Left ventricle myocardium inferior (tissue), 1 donor: ENCODE data around the gene USP7. TPM values are rescaled to one million over a fixed set of nuclear protein-coding genes. Genes with fewer than 3 reads are reported as not detected.

Experiments used
- DNase-seq: peaks from one replicate; pipeline ENCODE4 v3.0.0-alpha.2; 2020
- H3K27ac ChIP-seq: fragments of 200-600 bp; replicated peaks from 2 replicates; pipeline ENCODE4 v1.8.0; 2021
- H3K27me3 ChIP-seq: fragments of 200-600 bp; 2 replicates; pipeline ENCODE4 v1.8.0; 2021; ENCODE audit warnings: low read depth
- H3K36me3 ChIP-seq: fragments of 200-600 bp; 2 replicates; pipeline ENCODE4 v1.8.0; 2021
- H3K4me1 ChIP-seq: fragments of 200-600 bp; 2 replicates; pipeline ENCODE4 v1.8.0; 2021
- H3K4me3 ChIP-seq: fragments of 200-600 bp; 2 replicates; pipeline ENCODE4 v1.8.0; 2021; ENCODE audit warnings: mild to moderate bottlenecking, moderate library complexity
- H3K9me3 ChIP-seq: fragments of 200-600 bp; replicated peaks from 2 replicates; pipeline ENCODE4 v1.8.0; 2021
- intact Hi-C: fragments of 100-400 bp; cut with micrococcal nuclease; formaldehyde crosslinking; loops from one replicate; pipeline ENCODE4 v1.11.0; 2022
- total RNA-seq: library from RNA; stranded (reverse); fragmentation: NEBNext Ultra II Directional; extraction: Animal tissue kit (Norgen Biotek cat#: 25700); gene quantifications from one replicate; pipeline ENCODE4 v1.2.1, GENCODE V29; 2021
- TF ChIP-seq, protein P1 (sequence below): fragments of 200-600 bp; IDR thresholded peaks from 2 replicates; pipeline ENCODE4 v1.8.0; 2021; ENCODE audit warnings: antibody characterized with exemption, mild to moderate bottlenecking, borderline replicate concordance
- donor health status: DM: no; HTN: yes; CAD: no; lungs with severe emphysema.

The USP7 gene
- total RNA-seq, 1 donor from 2014 or later, result 54.7 TPM

DNA sequence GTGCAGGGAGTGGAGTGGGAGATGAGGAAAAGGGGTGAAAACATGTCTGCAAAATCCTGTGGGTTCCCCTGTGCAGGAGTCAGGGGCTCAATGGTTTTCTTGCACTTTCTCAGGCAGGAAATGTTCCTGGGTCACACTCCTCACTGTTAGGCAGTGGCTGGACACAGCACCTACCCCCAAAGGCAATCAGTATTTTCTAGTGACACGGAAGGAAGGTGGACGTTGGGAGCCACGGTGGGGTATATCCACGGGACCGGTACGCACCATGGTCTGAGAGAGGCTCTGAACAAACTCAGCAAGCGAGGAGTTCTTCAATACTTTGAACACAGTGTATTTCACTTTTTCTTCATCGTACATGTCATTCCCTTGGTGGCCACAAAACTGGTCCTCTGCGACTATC lies 60.7 kb downstream of the USP7 start:
- Histone ChIP-seq H3K27me3 (no peaks in the 10 kb centered on the region), H3K4me1 (no peaks in the 10 kb centered on the region), H3K36me3 (peaks cover 99% of the 10 kb centered on the region), H3K4me3 (no peak overlapping the region), H3K9me3 (no peaks in the 10 kb centered on the region), H3K27ac (no peak overlapping the region)
- TF ChIP-seq, protein P1, sequence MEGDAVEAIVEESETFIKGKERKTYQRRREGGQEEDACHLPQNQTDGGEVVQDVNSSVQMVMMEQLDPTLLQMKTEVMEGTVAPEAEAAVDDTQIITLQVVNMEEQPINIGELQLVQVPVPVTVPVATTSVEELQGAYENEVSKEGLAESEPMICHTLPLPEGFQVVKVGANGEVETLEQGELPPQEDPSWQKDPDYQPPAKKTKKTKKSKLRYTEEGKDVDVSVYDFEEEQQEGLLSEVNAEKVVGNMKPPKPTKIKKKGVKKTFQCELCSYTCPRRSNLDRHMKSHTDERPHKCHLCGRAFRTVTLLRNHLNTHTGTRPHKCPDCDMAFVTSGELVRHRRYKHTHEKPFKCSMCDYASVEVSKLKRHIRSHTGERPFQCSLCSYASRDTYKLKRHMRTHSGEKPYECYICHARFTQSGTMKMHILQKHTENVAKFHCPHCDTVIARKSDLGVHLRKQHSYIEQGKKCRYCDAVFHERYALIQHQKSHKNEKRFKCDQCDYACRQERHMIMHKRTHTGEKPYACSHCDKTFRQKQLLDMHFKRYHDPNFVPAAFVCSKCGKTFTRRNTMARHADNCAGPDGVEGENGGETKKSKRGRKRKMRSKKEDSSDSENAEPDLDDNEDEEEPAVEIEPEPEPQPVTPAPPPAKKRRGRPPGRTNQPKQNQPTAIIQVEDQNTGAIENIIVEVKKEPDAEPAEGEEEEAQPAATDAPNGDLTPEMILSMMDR, result no peak
- no peak for DNase-seq
- intact Hi-C loops, result loop anchor here (10.0 kb wide), 1 partner anchor 62 kb away; the partner anchor contains the start of gene USP7

GRCh38 chr16:8901320-8901861 lies 62.3 kb downstream of the USP7 start:
- H3K4me3 ChIP-seq, result no peak overlapping the region
- no peak overlapping the region for H3K27ac ChIP-seq
- TF ChIP-seq, protein P1, result no peak
- no peak for DNase-seq
- H3K27me3 ChIP-seq, result no peaks in the 10 kb centered on the region
- no peaks in the 10 kb centered on the region for H3K4me1 ChIP-seq
- peaks cover 99% of the 10 kb centered on the region for H3K36me3 ChIP-seq
- no peaks in the 10 kb centered on the region for H3K9me3 ChIP-seq
- intact Hi-C loops, result loop anchor here (10.0 kb wide), 1 partner anchor 63 kb away; the partner anchor contains the start of gene USP7

GRCh38 chr16:8900343-8900742 lies 63.4 kb downstream of the USP7 start:
- Histone ChIP-seq H3K27me3 (no peaks in the 10 kb centered on the region), H3K27ac (no peak overlapping the region), H3K9me3 (no peaks in the 10 kb centered on the region), H3K36me3 (peaks cover 99% of the 10 kb centered on the region), H3K4me1 (no peaks in the 10 kb centered on the region), H3K4me3 (no peak overlapping the region)
- DNase-seq, result no peak
- TF ChIP-seq, protein P1, result no peak
- intact Hi-C loops, result loop anchor here (10.0 kb wide), 1 partner anchor 64 kb away; the partner anchor contains the start of gene USP7

DNA sequence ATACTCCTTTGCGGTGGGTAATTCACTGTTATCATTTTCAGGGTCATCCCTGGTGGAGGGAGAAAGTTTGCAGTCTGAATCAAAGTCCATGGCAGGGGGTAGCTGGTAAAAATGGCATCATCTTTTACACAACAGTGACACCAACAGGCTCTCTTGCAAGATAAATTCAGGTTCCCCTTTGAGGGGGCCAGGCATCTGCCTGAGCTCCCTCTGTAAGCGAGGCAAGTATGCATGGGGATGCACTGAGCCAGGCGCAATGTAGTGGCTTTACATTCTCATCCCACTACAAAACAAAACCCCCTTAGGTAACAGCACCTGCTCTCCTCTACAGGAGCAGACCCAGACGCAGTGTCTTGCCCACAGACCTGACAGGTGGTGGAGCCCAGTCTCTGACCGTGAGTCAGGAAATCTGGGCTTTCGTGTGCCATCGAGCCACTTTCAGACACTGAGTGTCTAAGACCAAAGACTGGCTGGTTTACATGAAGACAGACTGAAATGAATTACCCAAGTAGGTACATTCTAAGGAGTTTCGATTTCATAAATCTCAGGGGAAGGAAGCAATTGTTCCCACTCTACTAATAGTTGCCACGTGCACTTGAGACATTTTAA lies 63.9 kb downstream of the USP7 start:
- no peak for DNase-seq
- Histone ChIP-seq H3K4me3 (no peak overlapping the region), H3K27ac (no peak overlapping the region), H3K27me3 (no peaks in the 10 kb centered on the region), H3K4me1 (no peaks in the 10 kb centered on the region), H3K9me3 (no peaks in the 10 kb centered on the region), H3K36me3 (peaks cover 99% of the 10 kb centered on the region)
- TF ChIP-seq, protein P1, result no peak
- intact Hi-C loops, result loop anchor here (10.0 kb wide), 1 partner anchor 65 kb away; the partner anchor contains the start of gene USP7

- Histone ChIP-seq H3K4me1 (peaks cover 3% of the 10 kb centered on the region), H3K27me3 (no peaks in the 10 kb centered on the region), H3K9me3 (no peaks in the 10 kb centered on the region), H3K4me3 (no peak overlapping the region), H3K27ac (no peak overlapping the region), H3K36me3 (peaks cover 99% of the 10 kb centered on the region)
- TF ChIP-seq, protein P1, result no peak
- intact Hi-C loops, result no loop called here
- no peak for DNase-seq
These were observed 64.9 kb downstream of the USP7 start for GRCh38 chr16:8898660-8899318.
